AML-193 (cell line): ENCODE results near the gene DOCK8.
A peak's percentile ranks its signal among the peaks of the same experiment; 100 is the strongest.

Experiments used
- DNase-seq, 2 experiments: peaks; one replicate each; lab custom pipeline; 2025; lab: John Stamatoyannopoulos, UW

The DOCK8 gene

GRCh38 chr9:503881-504852 lies 289.5 kb downstream of the DOCK8 start, which contains the start of gene KANK1:
KANK1 (plus strand) TSS chr9:504695.
- peak; percentile 55 to 56 for DNase-seq

DNA sequence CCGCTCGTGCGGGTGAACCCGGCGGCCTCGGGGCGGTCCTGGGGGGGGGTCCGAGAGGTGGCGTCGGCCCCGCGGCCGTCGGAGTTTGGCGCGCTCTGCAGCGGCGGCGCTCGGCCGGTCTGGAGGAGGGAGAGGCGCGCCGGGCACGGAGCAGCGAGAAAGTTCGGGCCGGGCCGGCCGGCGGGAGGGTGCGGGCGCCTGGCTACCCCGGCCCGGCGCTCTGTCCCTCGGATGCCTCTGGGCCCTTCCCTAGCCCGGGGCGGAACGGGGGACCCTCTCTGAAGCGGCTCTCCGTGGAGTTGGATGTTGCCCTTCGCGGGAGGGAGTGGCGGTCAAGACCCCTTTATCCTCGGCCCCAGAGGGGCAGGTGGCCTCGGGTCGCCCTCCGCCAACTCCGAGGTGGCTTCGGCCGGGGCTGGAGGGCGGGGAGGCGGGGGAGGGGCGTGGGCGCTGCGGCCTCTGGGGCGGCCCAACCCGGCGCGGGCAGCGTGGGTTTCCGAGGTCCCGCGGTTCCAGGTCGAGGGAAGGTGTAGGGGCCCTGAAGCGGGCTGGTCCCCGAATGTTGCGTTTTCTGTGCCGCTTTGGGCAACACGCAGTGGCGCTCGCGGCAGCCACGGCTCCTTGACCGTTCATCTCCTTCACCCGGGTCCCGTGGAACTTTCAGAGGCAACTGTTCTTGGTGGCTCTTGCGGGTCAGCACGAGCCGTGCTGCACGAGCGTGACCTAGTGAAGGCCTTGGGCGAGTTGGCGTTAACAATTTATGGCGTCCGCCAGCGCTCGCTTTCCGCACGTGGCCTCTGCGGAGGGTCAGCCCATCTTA lies 290.5 kb downstream of the DOCK8 start:
- no peak for DNase-seq

GRCh38 chr9:505741-506059 lies 291.0 kb downstream of the DOCK8 start:
- DNase-seq, result no peak

- no peak for DNase-seq
Observed at GRCh38 chr9:506281-506680, 291.6 kb downstream of the DOCK8 start.

DNA sequence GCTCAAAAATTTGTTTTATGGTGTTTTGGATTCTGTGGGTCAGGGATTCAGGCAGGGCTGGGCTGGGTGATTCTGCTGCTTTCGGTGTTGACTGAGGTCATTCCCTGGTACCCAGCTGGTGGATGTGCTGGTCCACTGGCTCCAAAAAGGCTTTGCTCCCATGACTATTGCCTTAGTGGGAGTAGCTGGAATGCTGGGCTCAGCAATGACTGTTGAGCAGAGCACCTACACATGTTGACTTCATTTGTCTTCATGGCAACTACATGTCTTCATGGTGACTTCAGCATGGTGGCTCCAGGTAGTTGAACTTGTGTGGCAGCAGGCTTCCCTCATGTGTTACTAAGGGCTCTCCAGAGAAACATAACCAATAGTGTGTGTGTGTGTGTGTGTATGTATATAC lies 297.2 kb downstream of the DOCK8 start:
- DNase-seq, result no peak

- DNase-seq, result no peak
Observed at GRCh38 chr9:512555-513272, 298.0 kb downstream of the DOCK8 start.
